IMR-90 (cell line): Measurements from ENCODE around the gene DOCK7. TPM values are rescaled to one million over a fixed set of nuclear protein-coding genes. Genes with fewer than 3 reads are reported as not detected.

Source experiments
- ATAC-seq: fragments of 200-7000 bp; cut with Tn5 transposase; 2 replicates; pipeline ENCODE4 v1.9.1; 2020; ENCODE audit warnings: low read depth, mild to moderate bottlenecking, moderate library complexity
- BruUV-seq: library from RNA; stranded (reverse); fragments of 400-500 nt; replicated peaks from 2 replicates; lab custom pipeline; 2021; lab: Mats Ljungman, UMichigan
- CTCF ChIA-PET: fragments of 300-600 bp; formaldehyde crosslinking; extraction: SDS; loops from one replicate; lab custom pipeline; 2021; ENCODE audit warnings: antibody characterized with exemption; lab: Yijun Ruan, JAX
- POLR2A ChIA-PET: fragments of 300-600 bp; sonication (Branson Sonifier 250); formaldehyde crosslinking; loops from one replicate; lab custom pipeline; 2022; ENCODE audit warnings: antibody characterized with exemption; ENCODE audit not compliant: unreplicated experiment; lab: Charles Lee
- DNase-seq: peaks from one replicate; pipeline ENCODE4 v3.0.0; 2013
- H2AFZ ChIP-seq: replicated peaks from 2 replicates; pipeline ENCODE3; 2013; ENCODE audit warnings: low read length, mild to moderate bottlenecking; ENCODE audit not compliant: poor library complexity
- H2AK5ac ChIP-seq: 2 replicates; pipeline ENCODE4 v1.6.1; 2013; ENCODE audit warnings: low read depth, low read length, inconsistent platforms
- H2AK9ac ChIP-seq: replicated peaks from 2 replicates; pipeline ENCODE3; 2013; ENCODE audit warnings: mild to moderate bottlenecking, low read depth, low read length, moderate library complexity; ENCODE audit not compliant: poor library complexity
- H2BK120ac ChIP-seq: 2 replicates; pipeline ENCODE4 v1.6.1; 2013; ENCODE audit warnings: low read depth, low read length, inconsistent platforms
- H2BK15ac ChIP-seq: 3 replicates; pipeline ENCODE4 v1.6.1; 2013; ENCODE audit warnings: low read depth, low read length, inconsistent platforms
- H2BK20ac ChIP-seq: 2 replicates; pipeline ENCODE4 v1.6.1; 2013; ENCODE audit warnings: low read depth, mild to moderate bottlenecking, inconsistent platforms, low read length, moderate library complexity
- H2BK5ac ChIP-seq: 2 replicates; pipeline ENCODE4 v1.6.1; 2013; ENCODE audit warnings: mild to moderate bottlenecking, low read depth, low read length, inconsistent platforms; ENCODE audit not compliant: poor library complexity, severe bottlenecking
- H3K14ac ChIP-seq: replicated peaks from 2 replicates; pipeline ENCODE4 v1.6.1; 2013; ENCODE audit warnings: low read depth, low read length, inconsistent platforms
- H3K18ac ChIP-seq: 2 replicates; pipeline ENCODE4 v1.6.1; 2013; ENCODE audit warnings: low read depth, low read length, control low read depth
- H3K23ac ChIP-seq: 2 replicates; pipeline ENCODE4 v1.6.1; 2013; ENCODE audit warnings: low read depth, low read length, inconsistent platforms
- H3K27ac ChIP-seq: 2 replicates; pipeline ENCODE4 v1.5.1; 2013; ENCODE audit warnings: mild to moderate bottlenecking, control low read depth, low read length; ENCODE audit not compliant: insufficient read depth
- H3K27me3 ChIP-seq: 2 replicates; pipeline ENCODE4 v1.6.1; 2013; ENCODE audit warnings: low read length; ENCODE audit not compliant: control insufficient read depth, insufficient read depth
- H3K36me3 ChIP-seq: 2 replicates; pipeline ENCODE4 v1.6.1; 2013; ENCODE audit warnings: low read length, mixed read lengths; ENCODE audit not compliant: control insufficient read depth, insufficient read depth
- H3K4ac ChIP-seq: 2 replicates; pipeline ENCODE4 v1.6.1; 2013; ENCODE audit warnings: low read depth, low read length, inconsistent platforms
- H3K4me1 ChIP-seq: 2 replicates; pipeline ENCODE4 v1.6.1; 2013; ENCODE audit warnings: low read length, mixed read lengths; ENCODE audit not compliant: control insufficient read depth, insufficient read depth
- H3K4me2 ChIP-seq: 2 replicates; pipeline ENCODE4 v1.6.1; 2013; ENCODE audit warnings: low read depth, mild to moderate bottlenecking, control low read depth, low read length, moderate library complexity
- H3K4me3 ChIP-seq: 2 replicates; pipeline ENCODE4 v1.5.1; 2013; ENCODE audit warnings: low read depth, mild to moderate bottlenecking, control low read depth, low read length, moderate library complexity; ENCODE audit not compliant: insufficient read depth
- H3K56ac ChIP-seq: 2 replicates; pipeline ENCODE4 v1.6.1; 2013; ENCODE audit warnings: low read length, inconsistent platforms; ENCODE audit not compliant: insufficient read depth; ENCODE audit errors: extremely low read depth
- H3K79me1 ChIP-seq, 2 experiments: 2 replicates each; pipeline ENCODE4 v1.6.1; 2013; ENCODE audit warnings: low read length in 2 of 2, inconsistent platforms in 1 of 2, low read depth in 1 of 2
- H3K9ac ChIP-seq: 2 replicates; pipeline ENCODE4 v1.6.1; 2013; ENCODE audit warnings: low read depth, low read length, control low read depth
- H3K9me1 ChIP-seq: 2 replicates; pipeline ENCODE4 v1.6.1; 2013; ENCODE audit warnings: low read length, inconsistent platforms; ENCODE audit not compliant: insufficient read depth
- H3K9me3 ChIP-seq: 2 replicates; pipeline ENCODE4 v1.6.1; 2013; ENCODE audit warnings: low read length; ENCODE audit not compliant: control insufficient read depth, insufficient read depth
- H4K20me1 ChIP-seq: 2 replicates; pipeline ENCODE4 v1.6.1; 2013; ENCODE audit warnings: low read length, inconsistent platforms; ENCODE audit not compliant: insufficient read depth
- H4K5ac ChIP-seq: 2 replicates; pipeline ENCODE4 v1.6.1; 2013; ENCODE audit warnings: mild to moderate bottlenecking, low read depth, low read length, control low read depth
- H4K8ac ChIP-seq, 2 experiments: 2 replicates each; pipeline ENCODE4 v1.6.1; 2013; ENCODE audit warnings: low read depth in 2 of 2, low read length in 2 of 2, control low read depth in 1 of 2, inconsistent platforms in 1 of 2
- H4K91ac ChIP-seq: 2 replicates; pipeline ENCODE4 v1.6.1; 2013; ENCODE audit warnings: low read depth, low read length, inconsistent platforms; ENCODE audit not compliant: insufficient read depth
- BHLHE40 ChIP-seq: fragments of 150-350 bp; IDR thresholded peaks from 2 replicates; pipeline ENCODE4 v1.6.1; 2016; ENCODE audit warnings: mild to moderate bottlenecking, low read depth, low read length
- CEBPB ChIP-seq: IDR thresholded peaks from 2 replicates; pipeline ENCODE4 v1.6.1; 2012; ENCODE audit warnings: low read depth, low read length, improper control_type of control experiment
- CHD1 ChIP-seq: IDR thresholded peaks from 2 replicates; pipeline ENCODE4 v1.6.1; 2012; ENCODE audit warnings: low read depth, low read length, improper control_type of control experiment
- FOS ChIP-seq: fragments of 150-350 bp; IDR thresholded peaks from 2 replicates; pipeline ENCODE4 v1.6.1; 2016; ENCODE audit warnings: low read depth, low read length
- MAFK ChIP-seq: IDR thresholded peaks from 2 replicates; pipeline ENCODE4 v1.6.1; 2012; ENCODE audit warnings: low read depth, low read length, improper control_type of control experiment
- MAZ ChIP-seq: IDR thresholded peaks from 2 replicates; pipeline ENCODE4 v1.6.1; 2012; ENCODE audit warnings: low read depth, mild to moderate bottlenecking, low read length, improper control_type of control experiment, moderate library complexity, borderline replicate concordance
- MXI1 ChIP-seq: IDR thresholded peaks from 2 replicates; pipeline ENCODE4 v1.6.1; 2012; ENCODE audit warnings: low read depth, mild to moderate bottlenecking, low read length, moderate library complexity, borderline replicate concordance
- NFE2L2 ChIP-seq: fragments of 150-350 bp; IDR thresholded peaks from 2 replicates; pipeline ENCODE4 v1.6.1; 2016; ENCODE audit warnings: low read depth, mild to moderate bottlenecking, low read length
- POLR2A ChIP-seq: IDR thresholded peaks from 2 replicates; pipeline ENCODE4 v1.6.1; 2012; ENCODE audit warnings: mild to moderate bottlenecking, low read depth, low read length
- RAD21 ChIP-seq: IDR thresholded peaks from 2 replicates; pipeline ENCODE4 v1.6.1; 2012; ENCODE audit warnings: low read length, improper control_type of control experiment
- RCOR1 ChIP-seq: IDR thresholded peaks from 2 replicates; pipeline ENCODE4 v1.6.1; 2012; ENCODE audit warnings: mild to moderate bottlenecking, low read length, improper control_type of control experiment; ENCODE audit not compliant: insufficient replicate concordance
- RFX5 ChIP-seq: IDR thresholded peaks from 2 replicates; pipeline ENCODE4 v1.8.0; 2012; ENCODE audit warnings: low read depth, mild to moderate bottlenecking, low read length, moderate library complexity
- SMC3 ChIP-seq: fragments of 150-350 bp; IDR thresholded peaks from 2 replicates; pipeline ENCODE4 v1.6.1; 2016; ENCODE audit warnings: low read depth, mild to moderate bottlenecking, antibody characterized with exemption, low read length, moderate library complexity
- dilution Hi-C: fragments of 300-500 bp; cut with HindIII; formaldehyde crosslinking; loops from one replicate; pipeline ENCODE4 v1.14.3; 2018; ENCODE audit warnings: low sequenced_read_pairs; ENCODE audit not compliant: unreplicated experiment
- in situ Hi-C: fragments of 300-500 bp; cut with MboI; formaldehyde crosslinking; loops from 3 replicates; pipeline ENCODE4 v1.14.3; 2019; ENCODE audit warnings: low sequenced_read_pairs, inconsistent platforms, mixed read lengths
- intact Hi-C: fragments of 100-400 bp; cut with micrococcal nuclease; formaldehyde crosslinking; loops from 2 replicates; pipeline ENCODE4 v1.10.0; 2022
- polyA plus RNA-seq, 3 experiments: library from polyadenylated mRNA; depleted of rRNA; stranded (reverse); fragments of >200 nt; gene quantifications; 2 replicates each; pipeline ENCODE4 v1.2.3, GENCODE V29; 2012; ENCODE audit warnings: low replicate concordance in 1 of 3
- total RNA-seq: library from RNA; depleted of rRNA; stranded (reverse); fragments of >200 nt; gene quantifications from 2 replicates; pipeline ENCODE4 v1.2.3, GENCODE V29; 2012
- TF ChIP-seq, protein P1 (sequence below): fragments of 150-350 bp; IDR thresholded peaks from 2 replicates; pipeline ENCODE4 v1.6.1; 2017; ENCODE audit warnings: mild to moderate bottlenecking, antibody characterized with exemption, low read length, low read depth
- TF ChIP-seq, protein P2 (sequence below): conservative IDR thresholded peaks from 2 replicates; pipeline ENCODE4 v1.5.1; 2012; ENCODE audit warnings: mild to moderate bottlenecking, low read depth, low read length, improper control_type of control experiment
- TF ChIP-seq, protein P3 (sequence below): fragments of 150-350 bp; IDR thresholded peaks from 2 replicates; pipeline ENCODE4 v1.6.1; 2016; ENCODE audit warnings: low read depth, mild to moderate bottlenecking, low read length, moderate library complexity, borderline replicate concordance

The DOCK7 gene
- total and polyA plus RNA-seq, 2 of the 4 experiments (the other 2 are of a cell fraction): 38.0 to 97.7 TPM

DNA sequence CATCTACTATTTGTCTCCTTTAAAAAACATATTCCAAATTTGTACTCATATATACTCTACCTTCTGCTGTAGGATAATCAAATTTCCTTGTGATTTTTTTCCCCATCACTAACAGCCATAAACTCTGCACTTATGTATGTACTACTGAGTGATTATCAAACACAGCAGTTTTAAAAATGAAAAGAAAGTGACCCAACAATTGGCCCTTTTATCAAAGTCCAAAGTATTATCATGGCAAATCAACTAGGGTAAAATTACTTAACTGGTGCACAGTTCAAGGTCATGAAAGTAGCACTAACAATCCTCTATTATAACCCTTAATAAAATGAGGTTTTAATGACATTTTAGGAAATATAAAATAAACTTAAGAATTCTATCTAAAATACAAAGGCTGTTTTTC, 79.3 kb downstream of the DOCK7 start:
- Histone ChIP-seq H2BK15ac (no peak overlapping the region), H3K9me3 (no peaks in the 10 kb centered on the region), H3K27me3 (no peaks in the 10 kb centered on the region), H2BK20ac (no peak overlapping the region), H2BK120ac (no peak overlapping the region), H3K4ac (no peak overlapping the region), H3K9ac (no peak overlapping the region), H4K5ac (no peak overlapping the region), H2AK5ac (no peak overlapping the region), H3K18ac (no peak overlapping the region), H3K79me1 (peaks cover 0 to 16% of the 10 kb centered on the region in 2 experiments; a peak in 3 of 4 replicates), H2AFZ (no peak overlapping the region), H3K23ac (no peak overlapping the region), H3K27ac (no peak overlapping the region), H4K91ac (no peak overlapping the region), H3K14ac (no peak overlapping the region), H3K4me1 (no peaks in the 10 kb centered on the region), H3K9me1 (no peaks in the 10 kb centered on the region), H3K4me2 (no peak overlapping the region), H3K36me3 (peaks cover 4% of the 10 kb centered on the region), H3K4me3 (no peak overlapping the region), H2AK9ac (no peak overlapping the region), H3K56ac (no peak overlapping the region), H2BK5ac (peak overlapping the region; percentile 8), H4K20me1 (no peaks in the 10 kb centered on the region), H4K8ac (no peak overlapping the region)
- DNase-seq (no peak), ATAC-seq (no peak)
- intact Hi-C loops (no loop called here), dilution Hi-C loops (no loop called here), in situ Hi-C loops (no loop called here)
- ChIA-PET POLR2A (no interaction called here), CTCF (no interaction called here)
- no peak for TF ChIP-seq MAZ
- no peak for TF ChIP-seq MAFK
- TF ChIP-seq RAD21: no peak
- TF ChIP-seq NFE2L2: no peak
- no peak for TF ChIP-seq RFX5
- TF ChIP-seq FOS: no peak
- no peak for TF ChIP-seq SMC3
- TF ChIP-seq, protein P1, sequence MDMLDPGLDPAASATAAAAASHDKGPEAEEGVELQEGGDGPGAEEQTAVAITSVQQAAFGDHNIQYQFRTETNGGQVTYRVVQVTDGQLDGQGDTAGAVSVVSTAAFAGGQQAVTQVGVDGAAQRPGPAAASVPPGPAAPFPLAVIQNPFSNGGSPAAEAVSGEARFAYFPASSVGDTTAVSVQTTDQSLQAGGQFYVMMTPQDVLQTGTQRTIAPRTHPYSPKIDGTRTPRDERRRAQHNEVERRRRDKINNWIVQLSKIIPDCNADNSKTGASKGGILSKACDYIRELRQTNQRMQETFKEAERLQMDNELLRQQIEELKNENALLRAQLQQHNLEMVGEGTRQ: no peak
- TF ChIP-seq, protein P2, sequence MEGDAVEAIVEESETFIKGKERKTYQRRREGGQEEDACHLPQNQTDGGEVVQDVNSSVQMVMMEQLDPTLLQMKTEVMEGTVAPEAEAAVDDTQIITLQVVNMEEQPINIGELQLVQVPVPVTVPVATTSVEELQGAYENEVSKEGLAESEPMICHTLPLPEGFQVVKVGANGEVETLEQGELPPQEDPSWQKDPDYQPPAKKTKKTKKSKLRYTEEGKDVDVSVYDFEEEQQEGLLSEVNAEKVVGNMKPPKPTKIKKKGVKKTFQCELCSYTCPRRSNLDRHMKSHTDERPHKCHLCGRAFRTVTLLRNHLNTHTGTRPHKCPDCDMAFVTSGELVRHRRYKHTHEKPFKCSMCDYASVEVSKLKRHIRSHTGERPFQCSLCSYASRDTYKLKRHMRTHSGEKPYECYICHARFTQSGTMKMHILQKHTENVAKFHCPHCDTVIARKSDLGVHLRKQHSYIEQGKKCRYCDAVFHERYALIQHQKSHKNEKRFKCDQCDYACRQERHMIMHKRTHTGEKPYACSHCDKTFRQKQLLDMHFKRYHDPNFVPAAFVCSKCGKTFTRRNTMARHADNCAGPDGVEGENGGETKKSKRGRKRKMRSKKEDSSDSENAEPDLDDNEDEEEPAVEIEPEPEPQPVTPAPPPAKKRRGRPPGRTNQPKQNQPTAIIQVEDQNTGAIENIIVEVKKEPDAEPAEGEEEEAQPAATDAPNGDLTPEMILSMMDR: no peak
- no peak for TF ChIP-seq BHLHE40
- no peak for TF ChIP-seq CHD1
- TF ChIP-seq, protein P3, sequence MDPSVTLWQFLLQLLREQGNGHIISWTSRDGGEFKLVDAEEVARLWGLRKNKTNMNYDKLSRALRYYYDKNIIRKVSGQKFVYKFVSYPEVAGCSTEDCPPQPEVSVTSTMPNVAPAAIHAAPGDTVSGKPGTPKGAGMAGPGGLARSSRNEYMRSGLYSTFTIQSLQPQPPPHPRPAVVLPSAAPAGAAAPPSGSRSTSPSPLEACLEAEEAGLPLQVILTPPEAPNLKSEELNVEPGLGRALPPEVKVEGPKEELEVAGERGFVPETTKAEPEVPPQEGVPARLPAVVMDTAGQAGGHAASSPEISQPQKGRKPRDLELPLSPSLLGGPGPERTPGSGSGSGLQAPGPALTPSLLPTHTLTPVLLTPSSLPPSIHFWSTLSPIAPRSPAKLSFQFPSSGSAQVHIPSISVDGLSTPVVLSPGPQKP: no peak
- TF ChIP-seq RCOR1: no peak
- TF ChIP-seq CEBPB: no peak
- no peak for TF ChIP-seq POLR2A
- TF ChIP-seq MXI1: no peak
- no TSS peak for BruUV-seq
